Measurements from ENCODE around the gene IGLL1.

The IGLL1 gene

DNA sequence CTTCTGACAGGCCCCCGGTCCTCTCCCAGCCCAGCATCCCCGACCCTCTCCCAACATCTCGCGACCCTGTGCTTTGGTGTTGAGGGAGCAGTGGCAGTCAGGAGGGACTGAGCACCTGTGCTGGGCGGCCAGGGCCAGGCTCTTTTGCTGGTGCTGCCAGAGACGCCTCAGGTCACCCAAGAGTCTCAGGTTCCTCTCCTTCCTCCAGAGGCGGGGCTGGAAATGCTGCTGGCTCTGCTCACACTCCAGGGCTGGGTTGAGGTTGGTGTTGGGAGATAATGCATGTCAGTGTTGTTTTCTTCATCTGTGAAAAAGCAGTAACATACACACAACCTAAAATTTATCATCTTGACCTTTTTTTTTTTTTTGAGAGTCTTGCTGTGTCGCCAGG is 1.2 kb upstream of the IGLL1 start:
- TF ChIP-seq CTCF (IDR thresholded peaks at IDR 0.05; ENCODE audit: low read depth, low read length, poor library complexity, severe bottlenecking): no peak
- TF ChIP-seq EZH2phosphoT487 (IDR thresholded peaks at IDR 0.05; ENCODE audit: borderline replicate concordance, low read length): no peak
- no peaks in the 10 kb centered on the region for H3F3A ChIP-seq (ENCODE audit: control insufficient read depth, insufficient read depth)
- H3K4me1 ChIP-seq (ENCODE audit: control insufficient read depth, low read length): peaks cover 13% of the 10 kb centered on the region
- no peak overlapping the region for H3K4me3 ChIP-seq (ENCODE audit: low read length)
- H3K4me2 ChIP-seq (ENCODE audit: low read length): no peak overlapping the region
- no peaks in the 10 kb centered on the region for H3K36me3 ChIP-seq (ENCODE audit: control insufficient read depth, low read length)
- no peaks in the 10 kb centered on the region for H4K20me1 ChIP-seq (ENCODE audit: control insufficient read depth, insufficient read depth, low read depth, low read length)
- no peaks in the 10 kb centered on the region for H3K79me2 ChIP-seq (ENCODE audit: control insufficient read depth, low read length)
- H3K9me2 ChIP-seq (replicated peaks; ENCODE audit: control insufficient read depth, low read length): no peaks in the 10 kb centered on the region
- H3K27me3 ChIP-seq (ENCODE audit: control insufficient read depth, low read length): peaks cover 32% of the 10 kb centered on the region
- no peak overlapping the region for H3K27ac ChIP-seq (ENCODE audit: low read depth, low read length)
- no peaks in the 10 kb centered on the region for H3K9me3 ChIP-seq (ENCODE audit: control insufficient read depth, insufficient read depth, low read length)

DNA sequence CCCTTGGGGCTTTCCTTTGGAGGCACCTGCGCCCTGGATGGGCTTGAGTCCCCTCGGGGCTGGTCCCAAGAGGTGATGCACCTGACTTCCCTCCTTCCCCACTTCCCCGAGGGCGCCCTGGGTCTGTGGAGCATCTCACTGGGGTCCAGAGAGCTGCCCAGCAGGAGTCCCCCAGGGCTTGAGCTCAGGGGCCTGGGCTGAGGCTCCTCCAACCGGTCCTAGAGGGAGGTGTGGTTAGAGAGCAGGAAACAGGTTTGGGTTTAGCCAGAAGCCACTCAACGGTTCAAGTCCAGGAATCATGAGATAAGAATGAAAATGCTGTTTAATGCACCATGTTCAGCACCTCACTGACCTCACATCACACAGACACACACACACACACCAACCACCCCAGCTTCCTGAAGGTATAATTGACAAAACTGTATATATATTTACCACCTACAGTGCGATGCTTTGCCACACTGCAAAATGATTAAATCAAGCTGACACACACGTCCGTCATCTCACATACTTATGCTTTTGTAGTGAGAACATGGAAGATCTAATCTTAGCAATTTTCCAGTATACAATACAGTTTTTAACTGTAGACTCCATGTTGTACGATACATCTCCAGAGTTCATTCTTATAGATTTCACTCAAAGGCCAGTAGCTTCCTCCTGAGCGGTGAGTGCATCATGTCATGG is 628 bp upstream of the IGLL1 start:
- Histone ChIP-seq H3K36me3 (ENCODE audit: control insufficient read depth, low read length) (no peaks in the 10 kb centered on the region), H3K4me3 (ENCODE audit: low read length) (no peak overlapping the region), H3K4me2 (ENCODE audit: low read length) (no peak overlapping the region), H3K9me3 (ENCODE audit: control insufficient read depth, insufficient read depth, low read length) (no peaks in the 10 kb centered on the region), H3K4me1 (ENCODE audit: control insufficient read depth, low read length) (peaks cover 13% of the 10 kb centered on the region), H3F3A (ENCODE audit: control insufficient read depth, insufficient read depth) (no peaks in the 10 kb centered on the region), H3K9me2 (replicated peaks; ENCODE audit: control insufficient read depth, low read length) (no peaks in the 10 kb centered on the region), H4K20me1 (ENCODE audit: control insufficient read depth, insufficient read depth, low read depth, low read length) (no peaks in the 10 kb centered on the region), H3K27ac (ENCODE audit: low read depth, low read length) (no peak overlapping the region), H3K79me2 (ENCODE audit: control insufficient read depth, low read length) (no peaks in the 10 kb centered on the region), H3K27me3 (ENCODE audit: control insufficient read depth, low read length) (peaks cover 32% of the 10 kb centered on the region)
- TF ChIP-seq CTCF (IDR thresholded peaks at IDR 0.05; ENCODE audit: low read depth, low read length, poor library complexity, severe bottlenecking): no peak
- TF ChIP-seq EZH2phosphoT487 (IDR thresholded peaks at IDR 0.05; ENCODE audit: borderline replicate concordance, low read length): no peak

DNA sequence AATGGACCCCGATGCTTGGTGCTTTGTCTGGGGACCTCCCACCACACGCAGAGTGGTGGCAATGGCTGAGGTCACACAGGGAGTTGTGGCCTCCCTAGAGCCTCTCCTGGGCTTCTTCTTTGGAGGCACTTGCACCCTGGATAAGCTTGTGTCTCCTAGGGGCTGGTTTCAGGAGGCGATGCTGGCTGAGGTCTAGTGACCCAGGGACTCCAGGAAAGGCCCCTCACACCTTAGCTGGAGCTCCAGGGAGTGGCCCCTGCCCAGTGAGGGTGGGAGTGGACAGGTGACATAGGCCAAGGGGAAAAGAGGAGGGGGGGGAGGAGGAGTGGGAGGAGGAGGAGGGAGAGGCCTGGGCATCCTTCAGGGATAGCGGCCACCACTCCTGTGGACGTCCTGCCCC is 810 bp downstream of the IGLL1 start:
- H3K4me1 ChIP-seq (ENCODE audit: control insufficient read depth, low read length): peaks cover 13% of the 10 kb centered on the region
- no peaks in the 10 kb centered on the region for H3K9me2 ChIP-seq (replicated peaks; ENCODE audit: control insufficient read depth, low read length)
- peaks cover 22% of the 10 kb centered on the region for H3K27me3 ChIP-seq (ENCODE audit: control insufficient read depth, low read length)
- H4K20me1 ChIP-seq (ENCODE audit: control insufficient read depth, insufficient read depth, low read depth, low read length): no peaks in the 10 kb centered on the region
- no peak overlapping the region for H3K27ac ChIP-seq (ENCODE audit: low read depth, low read length)
- TF ChIP-seq CTCF (IDR thresholded peaks at IDR 0.05; ENCODE audit: low read depth, low read length, poor library complexity, severe bottlenecking): no peak
- TF ChIP-seq EZH2phosphoT487 (IDR thresholded peaks at IDR 0.05; ENCODE audit: borderline replicate concordance, low read length): no peak
- H3F3A ChIP-seq (ENCODE audit: control insufficient read depth, insufficient read depth): no peaks in the 10 kb centered on the region
- H3K9me3 ChIP-seq (ENCODE audit: control insufficient read depth, insufficient read depth, low read length): no peaks in the 10 kb centered on the region
- no peaks in the 10 kb centered on the region for H3K79me2 ChIP-seq (ENCODE audit: control insufficient read depth, low read length)
- no peak overlapping the region for H3K4me3 ChIP-seq (ENCODE audit: low read length)
- no peaks in the 10 kb centered on the region for H3K36me3 ChIP-seq (ENCODE audit: control insufficient read depth, low read length)
- no peak overlapping the region for H3K4me2 ChIP-seq (ENCODE audit: low read length)

Data from DOHH2 (cell line).